NB4 (cell line): ENCODE results near the gene NRG4.
"Not testable (repeated sequence)": the region's sequence is repeated elsewhere in the genome, so short reads cannot be mapped to it uniquely, and the experiment has no call there.

Source experiments
- DNase-seq: peaks from one replicate; pipeline ENCODE4 v3.0.0; 2010; ENCODE audit warnings: low read depth
- H3K4me3 ChIP-seq: one replicate; pipeline ENCODE4 v1.5.1; 2011; ENCODE audit warnings: mild to moderate bottlenecking, low read depth, low read length, moderate library complexity
- CTCF ChIP-seq: IDR thresholded peaks from one replicate; pipeline ENCODE4 v1.5.1; 2012; ENCODE audit warnings: low read depth, low read length
- MYC ChIP-seq: IDR thresholded peaks from 2 replicates; pipeline ENCODE4 v1.6.1; 2011; ENCODE audit warnings: low read depth, low read length
- POLR2A ChIP-seq: IDR thresholded peaks from 2 replicates; pipeline ENCODE4 v1.6.1; 2011; ENCODE audit warnings: mild to moderate bottlenecking; ENCODE audit not compliant: insufficient read length; ENCODE audit errors: extremely low read depth
- TF ChIP-seq, protein P1 (sequence below): IDR thresholded peaks from 2 replicates; pipeline ENCODE4 v1.6.1; 2011; ENCODE audit warnings: low read depth, low read length

The NRG4 gene

GRCh38 chr15:76057332-76058000, 45.2 kb upstream of the NRG4 start:
- TF ChIP-seq CTCF (peak; percentile 78), POLR2A (no peak)
- peak overlapping the region; percentile 32 for H3K4me3 ChIP-seq
- peak; percentile 78 for DNase-seq

- no peak for TF ChIP-seq CTCF
- TF ChIP-seq, protein P1, sequence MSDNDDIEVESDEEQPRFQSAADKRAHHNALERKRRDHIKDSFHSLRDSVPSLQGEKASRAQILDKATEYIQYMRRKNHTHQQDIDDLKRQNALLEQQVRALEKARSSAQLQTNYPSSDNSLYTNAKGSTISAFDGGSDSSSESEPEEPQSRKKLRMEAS = no peak
- TF ChIP-seq MYC = no peak
- no peak for TF ChIP-seq POLR2A
- DNase-seq = peak; percentile 67
- peak overlapping the region; percentile 32 for H3K4me3 ChIP-seq
These were observed 44.7 kb upstream of the NRG4 start for GRCh38 chr15:76056931-76057330.

- not testable (repeated sequence) for DNase-seq, H3K4me3 ChIP-seq
These were observed 42.0 kb upstream of the NRG4 start for GRCh38 chr15:76054201-76054600.

- no peak for DNase-seq
- TF ChIP-seq MYC = no peak
- TF ChIP-seq, protein P1 = no peak
- no peak for TF ChIP-seq POLR2A
- no peak for TF ChIP-seq CTCF
- H3K4me3 ChIP-seq = no peak overlapping the region
These were observed 26.3 kb upstream of the NRG4 start for GRCh38 chr15:76038512-76038911.

GRCh38 chr15:76035593-76035992, 23.4 kb upstream of the NRG4 start:
- TF ChIP-seq MYC = no peak
- no peak for TF ChIP-seq CTCF
- TF ChIP-seq, protein P1 = no peak
- DNase-seq = no peak
- no peak overlapping the region for H3K4me3 ChIP-seq

DNA sequence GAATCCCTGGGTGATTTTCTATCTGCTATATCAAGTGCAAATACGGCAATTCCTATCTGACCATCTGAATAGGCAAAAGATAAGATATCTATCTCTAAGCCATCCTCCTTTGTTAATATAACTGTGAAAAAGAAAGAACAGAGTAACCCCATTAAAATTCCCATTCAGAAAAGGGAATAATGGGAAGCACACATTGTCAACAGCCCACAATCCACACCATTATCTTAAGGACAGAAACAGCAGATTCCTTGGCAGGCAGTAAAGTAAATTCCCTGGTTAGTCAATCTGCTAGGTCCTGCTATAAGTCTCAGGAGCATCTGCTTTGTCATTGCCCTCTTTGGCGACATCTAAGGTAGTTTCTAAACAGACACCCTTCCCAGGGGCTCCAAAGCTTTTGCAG, 21.9 kb upstream of the NRG4 start:
- H3K4me3 ChIP-seq = no peak overlapping the region
- TF ChIP-seq POLR2A = no peak
- TF ChIP-seq, protein P1 = no peak
- no peak for TF ChIP-seq MYC
- no peak for TF ChIP-seq CTCF
- no peak for DNase-seq
